A549 (cell line): Measurements from ENCODE around the gene FAM114A2. TPM values are rescaled to one million over a fixed set of nuclear protein-coding genes. Genes with fewer than 3 reads are reported as not detected.

Experiments
- ATAC-seq, 2 experiments: fragments of 200-7000 bp in 1 of 2; fragments of >200 bp in 1 of 2; cut with Nextera tagmentation in 1 of 2; cut with Tn5 transposase in 1 of 2; 3 replicates each; pipeline versions ENCODE4 v1.8.0 to v1.9.1; 2018 to 2020; ENCODE audit warnings: mild to moderate bottlenecking in 1 of 2, moderate library complexity in 1 of 2
- CTCF ChIA-PET: fragments of 300-600 bp; sonication (Branson Sonifier 250); formaldehyde crosslinking; extraction: SDS; loops from one replicate; lab custom pipeline; 2021; ENCODE audit warnings: antibody characterized with exemption, inconsistent platforms; lab: Yijun Ruan, JAX
- POLR2A ChIA-PET: fragments of 350-600 bp; formaldehyde crosslinking; extraction: SDS; loops from one replicate; lab custom pipeline; 2021; ENCODE audit warnings: antibody characterized with exemption, inconsistent platforms; lab: Yijun Ruan, JAX
- DNase-seq, 2 experiments: peaks; one replicate each; pipeline versions ENCODE4 v3.0.0 to v3.0.0-alpha.2; 2011 to 2016; ENCODE audit warnings: low read depth in 1 of 2, low spot score in 1 of 2
- FAIRE-seq: peaks from 2 replicates; lab custom pipeline; 2011; peaks lifted over from hg19 to GRCh38; lab: Jason Lieb, UNC
- H3K27ac ChIP-seq, 2 experiments: fragments of >200 bp; sonication (Bioruptor Twin); formaldehyde crosslinking; 3 replicates each; pipeline ENCODE4 v1.5.1; 2016 to 2017
- H3K4me1 ChIP-seq: fragments of >200 bp; sonication (Bioruptor Twin); formaldehyde crosslinking; 3 replicates; pipeline ENCODE4 v1.6.1; 2016
- H3K4me2 ChIP-seq: fragments of >200 bp; sonication (Bioruptor Twin); formaldehyde crosslinking; 3 replicates; pipeline ENCODE4 v1.6.1; 2016
- H3K4me3 ChIP-seq: fragments of >200 bp; sonication (Bioruptor Twin); formaldehyde crosslinking; 3 replicates; pipeline ENCODE4 v1.5.1; 2016
- H3K9me3 ChIP-seq: fragments of >200 bp; sonication (Bioruptor Twin); formaldehyde crosslinking; 3 replicates; pipeline ENCODE4 v1.6.1; 2016
- BHLHE40 ChIP-seq: IDR thresholded peaks from 2 replicates; pipeline ENCODE4 v1.6.1; 2012; ENCODE audit warnings: low read depth, low read length, inconsistent platforms
- CBX2 ChIP-seq: fragments of 200-600 bp; sonication (generic); IDR thresholded peaks from 2 replicates; pipeline ENCODE4 v1.6.1; 2016; ENCODE audit warnings: low read depth, mild to moderate bottlenecking, borderline replicate concordance
- CBX8 ChIP-seq: fragments of 200-600 bp; sonication (generic); IDR thresholded peaks from 2 replicates; pipeline ENCODE4 v1.6.1; 2016
- CEBPB ChIP-seq, 2 experiments: fragments of >200 bp in 1 of 2; sonication (Bioruptor Twin) in 1 of 2; formaldehyde crosslinking in 1 of 2; IDR thresholded peaks; 2 replicates each; pipeline ENCODE4 v1.6.1; 2012 to 2016
- CHD2 ChIP-seq: fragments of 150-350 bp; IDR thresholded peaks from 2 replicates; pipeline ENCODE4 v1.6.1; 2014; ENCODE audit warnings: low read length; ENCODE audit not compliant: partially characterized antibody
- CHD4 ChIP-seq: fragments of 200-600 bp; sonication (generic); IDR thresholded peaks from 2 replicates; pipeline ENCODE4 v1.6.1; 2016; ENCODE audit warnings: antibody characterized with exemption, mild to moderate bottlenecking, borderline replicate concordance
- EHF ChIP-seq: fragments of 250-450 bp; sonication (Bioruptor Pico); IDR thresholded peaks from 2 replicates; pipeline ENCODE4 v1.5.0; 2020; ENCODE audit warnings: mild to moderate bottlenecking
- EHMT2 ChIP-seq: fragments of 200-600 bp; sonication (generic); IDR thresholded peaks from 2 replicates; pipeline ENCODE4 v1.6.1; 2016; ENCODE audit warnings: antibody characterized with exemption, low read depth, mild to moderate bottlenecking, moderate library complexity
- FOSL2 ChIP-seq, 2 experiments: fragments of 450-650 bp in 1 of 2; fragments of >200 bp in 1 of 2; sonication (Bioruptor Twin) in 1 of 2; formaldehyde crosslinking; IDR thresholded peaks; 2 replicates each; pipeline versions ENCODE4 v1.5.0 to v1.6.1; 2016 to 2020; ENCODE audit warnings: mild to moderate bottlenecking in 1 of 2, moderate library complexity in 1 of 2
- FOXS1 ChIP-seq: fragments of 250-450 bp; sonication (Bioruptor Pico); IDR thresholded peaks from 2 replicates; pipeline ENCODE4 v1.5.0; 2020; ENCODE audit warnings: mild to moderate bottlenecking, moderate library complexity
- HDAC2 ChIP-seq: fragments of 200-600 bp; sonication (generic); IDR thresholded peaks from 2 replicates; pipeline ENCODE4 v1.6.1; 2016
- HES2 ChIP-seq: fragments of >200 bp; sonication (Bioruptor Twin); formaldehyde crosslinking; IDR thresholded peaks from 2 replicates; pipeline ENCODE4 v1.6.1; 2016
- HOXA7 ChIP-seq: fragments of 250-450 bp; sonication (Bioruptor Pico); IDR thresholded peaks from 2 replicates; pipeline ENCODE4 v1.5.0; 2020; ENCODE audit warnings: mild to moderate bottlenecking, moderate library complexity
- HOXB13 ChIP-seq: fragments of 250-450 bp; sonication (Bioruptor Pico); IDR thresholded peaks from 2 replicates; pipeline ENCODE4 v1.5.0; 2020; ENCODE audit warnings: low read depth, mild to moderate bottlenecking, moderate library complexity
- KDM5A ChIP-seq: fragments of 200-600 bp; sonication (generic); IDR thresholded peaks from 2 replicates; pipeline ENCODE4 v1.6.1; 2016; ENCODE audit warnings: antibody characterized with exemption, mild to moderate bottlenecking
- MAZ ChIP-seq: fragments of 150-350 bp; IDR thresholded peaks from 2 replicates; pipeline ENCODE4 v1.6.1; 2014; ENCODE audit warnings: antibody characterized with exemption, low read depth, low read length, borderline replicate concordance
- MYC ChIP-seq: IDR thresholded peaks from 2 replicates; pipeline ENCODE4 v1.6.1; 2012; ENCODE audit warnings: mild to moderate bottlenecking, inconsistent platforms, low read length, improper control_type of control experiment, borderline replicate concordance
- NFE2L2 ChIP-seq: fragments of 150-350 bp; conservative IDR thresholded peaks from 2 replicates; pipeline ENCODE4 v1.6.1; 2014; ENCODE audit warnings: low read length
- NPAS2 ChIP-seq: fragments of 250-450 bp; sonication (Bioruptor Pico); IDR thresholded peaks from 2 replicates; pipeline ENCODE4 v1.8.0; 2022; ENCODE audit warnings: mild to moderate bottlenecking, moderate library complexity, borderline replicate concordance
- POLR2AphosphoS2 ChIP-seq: conservative IDR thresholded peaks from 2 replicates; pipeline ENCODE4 v1.6.1; 2012; ENCODE audit warnings: low read length, improper control_type of control experiment, inconsistent platforms
- RAD21 ChIP-seq, 2 experiments: fragments of >200 bp in 1 of 2; sonication (Bioruptor Twin) in 1 of 2; formaldehyde crosslinking in 1 of 2; IDR thresholded peaks in 1 of 2; conservative IDR thresholded peaks in 1 of 2; 2 replicates in 1 of 2; 3 replicates in 1 of 2; pipeline ENCODE4 v1.6.1; 2012 to 2018; ENCODE audit warnings: inconsistent platforms in 1 of 2
- RARB ChIP-seq: fragments of 250-450 bp; sonication (Bioruptor Pico); IDR thresholded peaks from 2 replicates; pipeline ENCODE4 v1.8.0; 2021; ENCODE audit warnings: mild to moderate bottlenecking, moderate library complexity
- TFCP2L1 ChIP-seq: fragments of 250-450 bp; sonication (Bioruptor Pico); IDR thresholded peaks from 2 replicates; pipeline ENCODE4 v1.5.0; 2021; ENCODE audit warnings: mild to moderate bottlenecking
- TP53 ChIP-seq: fragments of 250-450 bp; sonication (Bioruptor Pico); IDR thresholded peaks from 2 replicates; pipeline ENCODE4 v1.5.0; 2021; ENCODE audit warnings: mild to moderate bottlenecking, moderate library complexity
- USF2 ChIP-seq: fragments of 450-650 bp; IDR thresholded peaks from 2 replicates; pipeline ENCODE4 v1.6.1; 2014; ENCODE audit warnings: antibody characterized with exemption
- ZC3H11A ChIP-seq: fragments of 450-650 bp; IDR thresholded peaks from 2 replicates; pipeline ENCODE4 v1.6.1; 2014; ENCODE audit warnings: antibody characterized with exemption, mild to moderate bottlenecking
- ZNF302 ChIP-seq: fragments of 250-450 bp; sonication (Bioruptor Pico); IDR thresholded peaks from 2 replicates; pipeline ENCODE4 v1.9.0; 2021; ENCODE audit warnings: inconsistent platforms, mild to moderate bottlenecking, moderate library complexity
- WGBS: methylation state at CpG from one replicate; pipeline ENCODE4 v1.1.6; 2017; ENCODE audit errors: missing lambda C conversion rate; 5-methylcytosine and 5-hydroxymethylcytosine counted together
- polyA plus RNA-seq, 4 experiments: library from polyadenylated mRNA; depleted of rRNA in 3 of 4; stranded (reverse); fragments of >200 nt; fragmentation: RNase III in 1 of 4; extraction: RNeasy Plus Mini Kit Qiagen cat#74134 plus additional on column Dnase treatment in 1 of 4; gene quantifications; 2 replicates in 3 of 4; 3 replicates in 1 of 4; pipeline ENCODE4 v1.2.3, GENCODE V29; 2011 to 2017
- TF ChIP-seq, protein P1 (sequence below): fragments of 250-450 bp; sonication (Bioruptor Pico); IDR thresholded peaks from 2 replicates; pipeline ENCODE4 v1.5.0; 2020; ENCODE audit warnings: low read depth, mild to moderate bottlenecking, moderate library complexity
- TF ChIP-seq, protein P2 (sequence below): IDR thresholded peaks from 2 replicates; pipeline ENCODE4 v1.6.1; 2012
- TF ChIP-seq, protein P3 (sequence below): fragments of >200 bp; sonication (Bioruptor Twin); formaldehyde crosslinking; IDR thresholded peaks from 3 replicates; pipeline ENCODE4 v1.5.1; 2016

Gene FAM114A2
- polyA plus RNA-seq, 2 of the 4 experiments (the other 2 are of a cell fraction) = 14.6 to 21.3 TPM

DNA sequence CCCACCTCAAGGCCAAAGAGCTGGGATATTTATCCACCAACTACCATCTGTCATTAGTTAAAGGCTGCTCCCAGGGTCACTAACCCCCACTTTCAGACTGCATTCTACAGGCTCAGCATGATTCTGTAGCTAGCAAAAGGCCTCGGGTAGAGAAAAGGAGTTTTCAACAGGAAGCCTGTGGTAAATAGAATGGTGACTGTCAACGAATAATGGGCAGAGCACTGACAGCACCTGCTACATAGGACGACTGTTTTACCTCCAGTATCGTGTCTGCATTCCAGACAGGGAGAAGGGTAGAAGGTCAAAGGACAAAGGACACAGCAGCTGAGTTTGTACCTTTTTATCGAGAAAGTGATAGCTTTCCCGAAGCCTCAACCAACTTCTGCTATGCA is 20.3 kb upstream of the FAM114A2 start (continued):
- TF ChIP-seq CHD2 = no peak
- TF ChIP-seq HOXA7 (CRISPR knock-in tag) = no peak
- no peak for TF ChIP-seq HOXB13
- no peak for TF ChIP-seq FOSL2 (IDR thresholded peaks at IDR 0.05)
- no peak for TF ChIP-seq FOSL2 (CRISPR knock-in tag; IDR thresholded peaks at IDR 0.05)
- TF ChIP-seq, protein P1, sequence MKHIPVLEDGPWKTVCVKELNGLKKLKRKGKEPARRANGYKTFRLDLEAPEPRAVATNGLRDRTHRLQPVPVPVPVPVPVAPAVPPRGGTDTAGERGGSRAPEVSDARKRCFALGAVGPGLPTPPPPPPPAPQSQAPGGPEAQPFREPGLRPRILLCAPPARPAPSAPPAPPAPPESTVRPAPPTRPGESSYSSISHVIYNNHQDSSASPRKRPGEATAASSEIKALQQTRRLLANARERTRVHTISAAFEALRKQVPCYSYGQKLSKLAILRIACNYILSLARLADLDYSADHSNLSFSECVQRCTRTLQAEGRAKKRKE (CRISPR knock-in tag) = no peak
- TF ChIP-seq RARB (CRISPR knock-in tag) = no peak
- TF ChIP-seq NPAS2 (CRISPR knock-in tag) = no peak

DNA sequence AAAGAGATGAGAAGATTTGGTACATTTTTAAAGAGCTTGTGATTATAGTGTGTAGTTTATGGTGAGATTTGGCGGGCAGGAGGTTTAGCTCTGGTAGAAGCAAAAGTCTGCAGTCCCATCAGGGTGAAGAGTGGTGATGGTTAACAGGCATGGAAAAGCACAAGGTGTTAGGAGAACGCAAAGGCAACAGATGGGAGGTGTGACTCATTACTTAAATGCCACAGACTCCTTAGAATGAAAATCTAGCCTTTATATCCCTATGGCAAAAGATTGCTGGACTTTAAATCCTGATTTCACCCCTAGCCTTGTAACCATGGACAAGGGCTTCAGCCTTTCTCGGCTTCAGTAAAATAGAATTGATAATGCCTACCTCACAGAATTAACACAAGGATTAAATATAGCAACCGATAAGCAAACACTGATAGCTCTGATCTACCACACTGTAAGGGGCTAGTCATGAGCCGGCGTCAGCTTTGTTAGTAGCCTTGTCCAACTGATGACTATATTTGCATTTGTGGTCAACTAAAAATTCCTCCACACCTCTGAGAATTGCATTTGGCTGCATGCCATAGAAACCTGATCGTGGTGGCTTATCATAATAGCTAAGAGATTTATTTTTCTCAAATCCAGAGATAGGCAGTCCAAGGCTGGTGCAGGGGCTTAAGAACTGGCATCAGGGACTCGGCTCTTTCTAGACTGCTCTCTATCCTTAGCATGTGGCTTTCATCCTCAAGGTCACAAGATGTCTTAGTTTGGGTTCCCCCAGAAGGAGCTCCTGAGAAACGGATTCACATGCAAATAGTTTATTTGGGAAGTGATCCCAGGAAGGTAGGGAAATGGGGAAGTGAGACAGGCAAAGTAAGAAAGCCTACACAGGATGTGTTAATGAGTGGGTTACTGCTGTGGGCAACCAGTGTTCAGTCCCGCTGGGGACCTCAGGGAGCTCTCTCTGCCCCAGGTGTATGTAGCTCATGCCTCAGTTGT is 19.6 kb upstream of the FAM114A2 start:
- no peaks in the 10 kb centered on the region for H3K4me1 ChIP-seq
- H3K9me3 ChIP-seq = no peaks in the 10 kb centered on the region
- H3K27ac ChIP-seq = no peak overlapping the region
- no peak for FAIRE-seq
- no peak overlapping the region for H3K4me2 ChIP-seq
- no peak overlapping the region for H3K4me3 ChIP-seq
- 84% methylated on average over 10 of the region's 10 CpGs for WGBS
- ATAC-seq = no peak
- no peak for DNase-seq
- POLR2A ChIA-PET = no interaction called here
- TF ChIP-seq CBX8 = no peak
- no peak for TF ChIP-seq CEBPB (IDR thresholded peaks at IDR 0.05)
- no peak for TF ChIP-seq TFCP2L1 (CRISPR knock-in tag)
- TF ChIP-seq MAZ = no peak
- TF ChIP-seq FOXS1 (CRISPR knock-in tag) = no peak
- TF ChIP-seq BHLHE40 = no peak
- no peak for TF ChIP-seq POLR2AphosphoS2
- no peak for TF ChIP-seq FOSL2 (IDR thresholded peaks at IDR 0.05)
- TF ChIP-seq FOSL2 (CRISPR knock-in tag; IDR thresholded peaks at IDR 0.05) = no peak
- TF ChIP-seq ZNF302 (CRISPR knock-in tag) = no peak
- no peak for TF ChIP-seq HOXA7 (CRISPR knock-in tag)
- no peak for TF ChIP-seq CBX2
- TF ChIP-seq, protein P2, sequence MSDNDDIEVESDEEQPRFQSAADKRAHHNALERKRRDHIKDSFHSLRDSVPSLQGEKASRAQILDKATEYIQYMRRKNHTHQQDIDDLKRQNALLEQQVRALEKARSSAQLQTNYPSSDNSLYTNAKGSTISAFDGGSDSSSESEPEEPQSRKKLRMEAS = no peak
- TF ChIP-seq RARB (CRISPR knock-in tag) = no peak
- no peak for TF ChIP-seq ZC3H11A
- no peak for TF ChIP-seq HDAC2
- TF ChIP-seq TP53 (CRISPR knock-in tag) = no peak
- TF ChIP-seq USF2 = no peak
- no peak for TF ChIP-seq CHD4
- CTCF ChIA-PET = interaction anchor here (0.8 to 1.9 kb wide), 8 partner anchors 9 to 552 kb away, joined by 3 to 9 read pairs (median 4); no protein-coding TSS in a partner anchor

DNA sequence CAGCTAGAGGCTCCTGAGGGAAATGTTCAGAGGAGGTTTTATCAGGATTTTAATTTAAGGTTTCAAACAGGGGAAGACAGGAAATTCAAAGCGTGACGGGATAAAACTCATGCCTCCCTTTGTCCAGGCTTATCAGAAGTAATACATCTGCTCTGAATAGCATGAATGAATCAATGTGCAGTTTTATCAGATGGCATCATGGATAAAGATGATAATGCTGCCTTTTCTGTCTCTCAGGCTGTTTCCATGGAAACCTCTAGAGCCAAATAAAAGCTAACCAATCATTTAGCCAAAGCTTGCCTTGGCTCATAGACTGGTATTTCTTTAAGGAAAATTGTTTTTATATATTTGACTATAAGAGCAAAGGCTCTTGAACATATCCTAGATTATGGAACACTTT is 16.5 kb upstream of the FAM114A2 start:
- Histone ChIP-seq H3K4me3 (no peak overlapping the region), H3K4me2 (no peak overlapping the region), H3K4me1 (no peaks in the 10 kb centered on the region), H3K9me3 (no peaks in the 10 kb centered on the region), H3K27ac (no peak overlapping the region)
- POLR2A ChIA-PET = interaction anchor here (2.6 kb wide), 1 partner anchor 16 kb away, joined by 12 read pairs; the partner anchor contains the start of genes FAM114A2 and MFAP3
- no peak for DNase-seq
- WGBS = 97% methylated on average over 2 of the region's 2 CpGs
- ATAC-seq = no peak
- no peak for FAIRE-seq
- CTCF ChIA-PET = interaction anchor here (0.8 to 1.7 kb wide), 3 partner anchors 17 to 466 kb away, joined by 3 to 7 read pairs (median 4); no protein-coding TSS in a partner anchor
- TF ChIP-seq EHMT2 (no peak), HES2 (no peak), FOSL2 (IDR thresholded peaks at IDR 0.05) (no peak), FOSL2 (CRISPR knock-in tag; IDR thresholded peaks at IDR 0.05) (no peak), EHF (CRISPR knock-in tag) (no peak), MYC (no peak), NFE2L2 (no peak), RAD21 (conservative IDR thresholded peaks at IDR 0.05 in 1 of 2, IDR thresholded peaks at IDR 0.05 in 1 of 2) (no peak), KDM5A (no peak), CEBPB (IDR thresholded peaks at IDR 0.05) (no peak)
- TF ChIP-seq, protein P1 (CRISPR knock-in tag) = no peak
- TF ChIP-seq, protein P3, sequence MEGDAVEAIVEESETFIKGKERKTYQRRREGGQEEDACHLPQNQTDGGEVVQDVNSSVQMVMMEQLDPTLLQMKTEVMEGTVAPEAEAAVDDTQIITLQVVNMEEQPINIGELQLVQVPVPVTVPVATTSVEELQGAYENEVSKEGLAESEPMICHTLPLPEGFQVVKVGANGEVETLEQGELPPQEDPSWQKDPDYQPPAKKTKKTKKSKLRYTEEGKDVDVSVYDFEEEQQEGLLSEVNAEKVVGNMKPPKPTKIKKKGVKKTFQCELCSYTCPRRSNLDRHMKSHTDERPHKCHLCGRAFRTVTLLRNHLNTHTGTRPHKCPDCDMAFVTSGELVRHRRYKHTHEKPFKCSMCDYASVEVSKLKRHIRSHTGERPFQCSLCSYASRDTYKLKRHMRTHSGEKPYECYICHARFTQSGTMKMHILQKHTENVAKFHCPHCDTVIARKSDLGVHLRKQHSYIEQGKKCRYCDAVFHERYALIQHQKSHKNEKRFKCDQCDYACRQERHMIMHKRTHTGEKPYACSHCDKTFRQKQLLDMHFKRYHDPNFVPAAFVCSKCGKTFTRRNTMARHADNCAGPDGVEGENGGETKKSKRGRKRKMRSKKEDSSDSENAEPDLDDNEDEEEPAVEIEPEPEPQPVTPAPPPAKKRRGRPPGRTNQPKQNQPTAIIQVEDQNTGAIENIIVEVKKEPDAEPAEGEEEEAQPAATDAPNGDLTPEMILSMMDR = no peak
